NCI-H128 (cell line): ENCODE measurements around the gene GRIFIN.

ENCODE experiments used
- DNase-seq: peaks from one replicate; lab custom pipeline; 2025; ENCODE audit not compliant: unreplicated experiment; lab: John Stamatoyannopoulos, UW

GRIFIN gene

GRCh38 chr7:2513702-2514101 is 37.5 kb upstream of the GRIFIN start:
- DNase-seq = no peak

GRCh38 chr7:2512713-2513112 is 36.5 kb upstream of the GRIFIN start:
- DNase-seq = no peak

- no peak for DNase-seq
Measured at GRCh38 chr7:2512179-2512661, 36.0 kb upstream of the GRIFIN start.

- no peak for DNase-seq
Measured at GRCh38 chr7:2511769-2512168, 35.6 kb upstream of the GRIFIN start.

- DNase-seq = no peak
Measured at GRCh38 chr7:2510909-2511768, 34.9 kb upstream of the GRIFIN start.

GRCh38 chr7:2510130-2510776 is 34.1 kb upstream of the GRIFIN start:
- DNase-seq = no peak

- DNase-seq = no peak
Measured at GRCh38 chr7:2509298-2509906, 33.2 kb upstream of the GRIFIN start.

- no peak for DNase-seq
Measured at GRCh38 chr7:2508327-2509215, 32.4 kb upstream of the GRIFIN start.

GRCh38 chr7:2507917-2508306 is 31.7 kb upstream of the GRIFIN start:
- DNase-seq = no peak

- no peak for DNase-seq
Measured at GRCh38 chr7:2507208-2507916, 31.2 kb upstream of the GRIFIN start.

GRCh38 chr7:2505401-2505800 is 29.2 kb upstream of the GRIFIN start:
- DNase-seq = no peak

- no peak for DNase-seq
Measured at GRCh38 chr7:2504889-2505375, 28.7 kb upstream of the GRIFIN start.

- no peak for DNase-seq
Measured at GRCh38 chr7:2504128-2504888, 28.1 kb upstream of the GRIFIN start.

- DNase-seq = no peak
Measured at GRCh38 chr7:2503056-2503941, 27.1 kb upstream of the GRIFIN start.

GRCh38 chr7:2502647-2502966 is 26.4 kb upstream of the GRIFIN start:
- DNase-seq = no peak

GRCh38 chr7:2501947-2502646 is 25.9 kb upstream of the GRIFIN start:
- DNase-seq = no peak

- DNase-seq = no peak
Measured at GRCh38 chr7:2500701-2501100, 24.5 kb upstream of the GRIFIN start.
